D721Med (cell line): Measurements from ENCODE around the gene BSCL2.

ENCODE experiments used
- DNase-seq: peaks from one replicate; pipeline ENCODE4 v3.0.0; 2011; ENCODE audit warnings: low spot score; ENCODE audit not compliant: insufficient read length
- FAIRE-seq: peaks from 2 replicates; lab custom pipeline; 2011; peaks lifted over from hg19 to GRCh38; lab: Jason Lieb, UNC
- TF ChIP-seq, protein P1 (sequence below): IDR thresholded peaks from 2 replicates; pipeline ENCODE4 v1.5.1; 2012; ENCODE audit warnings: mild to moderate bottlenecking, control low read depth; ENCODE audit not compliant: insufficient read depth; ENCODE audit errors: missing control alignments

BSCL2 gene

DNA sequence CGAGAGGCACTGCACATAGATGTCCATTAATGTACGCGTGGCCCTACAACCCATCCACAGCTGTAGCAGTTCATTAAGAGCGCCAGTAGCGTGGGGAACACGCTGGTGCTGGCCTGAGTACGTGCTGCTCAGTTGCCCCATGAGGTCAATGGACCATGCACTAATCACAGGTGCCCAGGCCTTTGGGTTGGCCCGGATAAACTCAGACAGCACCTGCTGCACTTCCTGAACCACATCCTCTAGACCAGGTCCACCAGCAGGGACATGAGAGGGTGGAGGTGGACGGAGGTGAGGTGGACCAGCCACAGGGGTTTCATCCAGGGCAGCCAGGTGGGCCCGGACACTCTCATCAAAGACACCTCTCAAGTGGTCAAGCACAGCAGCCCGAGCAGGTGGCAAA, 57.7 kb downstream of the BSCL2 start:
- no peak for FAIRE-seq
- TF ChIP-seq, protein P1, sequence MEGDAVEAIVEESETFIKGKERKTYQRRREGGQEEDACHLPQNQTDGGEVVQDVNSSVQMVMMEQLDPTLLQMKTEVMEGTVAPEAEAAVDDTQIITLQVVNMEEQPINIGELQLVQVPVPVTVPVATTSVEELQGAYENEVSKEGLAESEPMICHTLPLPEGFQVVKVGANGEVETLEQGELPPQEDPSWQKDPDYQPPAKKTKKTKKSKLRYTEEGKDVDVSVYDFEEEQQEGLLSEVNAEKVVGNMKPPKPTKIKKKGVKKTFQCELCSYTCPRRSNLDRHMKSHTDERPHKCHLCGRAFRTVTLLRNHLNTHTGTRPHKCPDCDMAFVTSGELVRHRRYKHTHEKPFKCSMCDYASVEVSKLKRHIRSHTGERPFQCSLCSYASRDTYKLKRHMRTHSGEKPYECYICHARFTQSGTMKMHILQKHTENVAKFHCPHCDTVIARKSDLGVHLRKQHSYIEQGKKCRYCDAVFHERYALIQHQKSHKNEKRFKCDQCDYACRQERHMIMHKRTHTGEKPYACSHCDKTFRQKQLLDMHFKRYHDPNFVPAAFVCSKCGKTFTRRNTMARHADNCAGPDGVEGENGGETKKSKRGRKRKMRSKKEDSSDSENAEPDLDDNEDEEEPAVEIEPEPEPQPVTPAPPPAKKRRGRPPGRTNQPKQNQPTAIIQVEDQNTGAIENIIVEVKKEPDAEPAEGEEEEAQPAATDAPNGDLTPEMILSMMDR: no peak
- DNase-seq: no peak

DNA sequence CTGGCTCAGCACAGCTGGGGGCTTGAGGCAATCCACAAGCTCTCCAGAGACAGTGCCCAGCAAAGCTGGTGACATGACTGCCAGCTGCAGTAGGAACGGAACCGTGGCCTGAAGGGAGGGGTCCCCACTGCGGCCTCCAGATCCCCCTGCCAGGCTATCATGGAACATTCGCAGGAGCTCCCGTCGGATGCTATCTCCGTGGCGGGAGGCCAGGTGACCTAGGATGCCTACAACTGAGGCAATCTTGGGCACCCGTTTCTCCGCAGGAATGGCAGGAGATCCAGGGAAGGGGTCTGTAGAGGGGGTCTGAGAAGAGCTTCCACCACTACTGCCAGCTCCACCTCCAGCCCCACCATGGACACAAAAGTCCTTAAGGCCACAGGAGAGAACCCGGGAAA, 58.3 kb downstream of the BSCL2 start:
- FAIRE-seq (no peak), DNase-seq (no peak)
- TF ChIP-seq, protein P1: no peak

DNA sequence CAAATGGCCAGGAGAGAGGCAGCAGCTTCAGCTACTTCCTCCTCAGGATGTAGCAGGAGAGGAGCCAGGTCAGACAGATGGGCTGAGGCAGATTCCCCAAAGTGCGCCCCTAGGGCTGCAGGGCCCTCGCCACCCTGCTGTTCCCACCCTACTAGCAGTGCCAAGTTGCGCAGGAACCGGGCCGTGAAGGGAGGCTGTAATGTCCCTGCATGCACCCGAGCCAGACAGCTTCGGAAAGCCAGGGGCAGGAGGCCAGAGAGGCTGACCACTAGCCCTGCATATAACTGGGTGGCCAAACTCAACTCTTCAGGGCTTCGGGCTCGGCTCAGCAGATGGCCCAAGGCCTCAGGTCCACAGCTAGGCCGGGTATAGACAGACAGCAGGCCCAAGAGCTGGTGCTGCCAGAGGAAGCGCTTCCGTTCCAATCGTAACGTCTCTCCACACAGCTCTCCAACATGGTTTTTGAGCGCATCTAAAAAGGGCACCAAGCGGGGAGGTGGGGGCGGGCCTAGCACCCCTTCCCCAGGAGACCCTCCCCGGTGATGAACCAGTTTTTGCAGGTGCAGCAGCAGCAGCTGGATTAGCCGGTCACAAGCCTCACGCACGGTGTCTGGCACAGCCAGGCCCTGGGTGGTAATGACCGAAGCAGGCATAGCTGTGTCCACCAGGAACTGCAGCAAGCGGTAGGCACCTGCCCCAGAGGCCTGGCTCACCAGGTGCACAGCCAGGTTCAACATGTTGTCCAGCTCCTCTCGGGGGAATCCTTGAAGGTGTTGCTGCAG, 58.8 kb downstream of the BSCL2 start:
- TF ChIP-seq, protein P1: no peak
- no peak for FAIRE-seq
- no peak for DNase-seq

DNA sequence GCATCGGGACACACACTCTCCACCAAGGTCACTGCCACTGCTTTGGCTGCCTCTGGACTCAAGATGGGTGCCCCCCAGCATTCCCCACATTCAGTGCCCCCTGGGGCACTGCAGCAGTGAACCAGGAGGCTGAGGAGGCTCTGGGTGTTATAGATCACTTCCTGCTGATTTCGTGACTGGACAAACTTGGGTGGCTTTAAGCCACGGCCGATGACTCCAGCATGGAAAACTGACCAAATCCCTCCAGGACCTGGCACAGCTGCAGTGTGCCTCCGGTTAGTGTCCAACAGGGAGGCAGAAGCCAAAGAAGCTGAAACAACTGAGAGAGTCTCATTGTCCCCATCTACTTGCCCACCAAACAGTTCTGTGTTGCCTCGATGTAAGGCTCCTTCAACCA, 59.6 kb downstream of the BSCL2 start:
- DNase-seq (no peak), FAIRE-seq (no peak)
- TF ChIP-seq, protein P1: no peak

DNA sequence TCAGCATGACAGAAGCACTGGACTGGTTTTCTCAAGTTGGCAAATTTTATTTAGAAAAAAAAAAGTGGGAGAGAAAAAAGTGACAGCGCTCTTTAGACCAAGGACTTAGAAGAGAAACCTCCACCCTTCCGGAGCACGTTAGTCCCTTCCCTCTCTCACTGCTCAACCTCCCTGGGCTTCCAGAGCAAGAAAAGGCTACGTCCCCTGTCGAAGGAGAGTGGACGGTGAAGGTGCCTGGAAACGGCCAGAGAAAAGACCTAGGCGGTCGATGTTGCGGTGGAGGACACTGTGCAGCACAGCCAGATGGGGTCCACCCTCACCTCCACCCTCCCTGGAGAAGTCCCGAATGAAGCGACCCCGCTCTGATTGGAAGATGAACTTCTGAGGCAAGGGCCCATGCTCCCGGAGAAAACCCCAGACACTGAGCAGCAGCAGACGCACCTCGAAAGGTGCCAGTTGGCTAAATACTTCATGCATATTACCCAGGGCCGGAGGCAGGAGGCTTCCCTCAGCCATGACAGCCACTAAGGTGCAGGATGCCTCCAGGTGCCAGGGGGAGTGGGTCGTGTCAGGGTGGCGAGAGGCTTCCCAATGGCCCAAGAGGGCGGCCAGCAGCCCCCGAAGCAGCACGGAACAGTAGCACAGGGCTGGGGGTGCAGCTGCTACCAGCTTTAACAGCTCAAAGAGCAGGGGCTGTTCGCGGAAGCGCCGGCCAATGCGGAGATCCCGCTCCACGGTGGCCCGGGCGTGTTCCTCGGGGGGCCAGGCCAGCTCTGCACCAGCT, 60.2 kb downstream of the BSCL2 start:
- no peak for FAIRE-seq
- TF ChIP-seq, protein P1: no peak
- DNase-seq: no peak

DNA sequence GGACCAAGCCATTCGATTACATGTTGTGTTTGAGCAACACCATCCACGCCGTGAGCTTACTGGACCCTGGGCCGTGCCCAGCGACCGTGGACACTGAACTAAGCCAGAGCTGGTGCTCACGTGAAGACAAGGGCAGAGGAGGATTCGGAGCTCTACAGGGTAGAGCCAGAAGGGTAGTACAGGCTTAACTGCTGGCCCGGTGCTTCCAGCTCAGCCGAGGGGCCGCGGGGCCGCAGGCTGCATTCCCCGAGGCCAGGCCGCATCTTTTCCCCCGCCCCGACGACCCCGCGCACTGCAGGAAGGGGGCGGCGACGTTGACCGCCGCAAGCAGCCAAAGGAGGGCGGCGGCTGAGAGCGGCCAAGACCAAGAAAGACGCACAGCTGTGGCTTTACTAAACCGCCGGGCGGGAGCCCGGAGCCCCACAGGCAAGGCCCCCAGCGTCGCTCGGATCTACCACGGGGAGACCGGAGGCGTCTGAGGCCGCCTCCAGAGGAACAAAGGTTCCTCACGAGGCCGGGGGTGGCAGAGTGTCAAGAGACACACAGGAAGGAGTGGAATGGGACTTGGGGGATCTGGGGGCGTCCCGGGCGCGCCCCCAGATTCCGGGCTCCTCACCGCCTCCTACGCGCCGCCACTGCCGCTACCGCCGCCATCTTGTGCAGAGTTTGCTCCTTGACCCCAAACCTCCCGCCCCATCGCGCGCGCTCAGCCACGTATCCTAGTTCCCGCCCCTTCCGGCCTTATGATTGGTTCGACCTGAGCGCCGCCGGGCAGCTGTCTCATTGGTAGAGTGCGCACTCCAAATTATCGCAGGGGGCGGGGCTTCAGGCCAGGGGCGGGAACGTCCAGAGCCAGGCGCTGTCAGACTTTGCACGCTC, 61.0 kb downstream of the BSCL2 start, which contains the start of gene GANAB:
Gene GANAB (minus strand): TSS at position 668 of the 879 bp plus-strand sequence. CDS start 14 bp downstream, at position 654.
- FAIRE-seq (no peak), DNase-seq (peak; percentile 99)
- TF ChIP-seq, protein P1: no peak
